GM08714 (cell line): Measurements from ENCODE around the gene CUL4A.
"Not testable (repeated sequence)": the region's sequence is repeated elsewhere in the genome, so short reads cannot be mapped to it uniquely, and the experiment has no call there.

Experiments
- H3K4me3 ChIP-seq: fragments of 200-500 bp; sonication (Bioruptor generic); 2 replicates; pipeline ENCODE4 v1.5.1; 2014; ENCODE audit warnings: mild to moderate bottlenecking, low read length, inconsistent platforms
- ZNF274 ChIP-seq: IDR thresholded peaks from 2 replicates; pipeline ENCODE4 v1.6.1; 2012; ENCODE audit warnings: mild to moderate bottlenecking, low read depth, low read length

CUL4A gene

DNA sequence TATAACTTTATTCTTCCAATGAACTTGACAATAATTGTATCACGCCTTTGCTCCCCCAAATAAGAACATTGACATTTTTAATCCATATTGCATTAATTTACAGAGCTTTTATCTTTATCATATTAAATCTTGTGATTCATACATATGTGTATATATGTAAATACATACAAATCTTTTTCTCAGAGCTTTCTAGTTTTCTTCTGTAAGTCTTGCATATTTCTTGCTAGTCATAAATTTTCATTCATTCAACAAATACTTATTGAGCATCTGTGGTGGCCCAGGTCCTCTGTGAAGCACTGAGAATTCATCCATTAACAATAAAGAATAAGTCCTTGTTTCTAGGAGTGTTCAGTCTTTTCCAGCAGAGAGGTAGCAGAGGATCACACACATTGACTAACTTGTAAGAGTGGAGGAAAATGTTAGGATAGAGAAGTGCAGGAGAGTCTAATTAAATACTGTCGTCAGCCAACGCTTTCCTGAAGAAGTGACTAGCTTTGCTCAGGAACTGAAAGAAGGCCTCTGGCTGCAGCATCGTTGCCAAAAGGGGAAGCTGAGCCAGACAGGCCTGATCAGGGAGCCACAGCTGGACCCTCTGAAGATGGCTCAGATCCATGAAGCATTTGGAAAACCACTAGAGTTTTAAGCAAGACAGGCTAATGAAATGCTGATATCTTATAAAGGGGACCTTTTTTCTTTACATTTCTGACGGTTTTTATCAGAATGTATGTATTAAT, 49.1 kb downstream of the CUL4A start:
- TF ChIP-seq ZNF274, result no peak
- no peak overlapping the region for H3K4me3 ChIP-seq

DNA sequence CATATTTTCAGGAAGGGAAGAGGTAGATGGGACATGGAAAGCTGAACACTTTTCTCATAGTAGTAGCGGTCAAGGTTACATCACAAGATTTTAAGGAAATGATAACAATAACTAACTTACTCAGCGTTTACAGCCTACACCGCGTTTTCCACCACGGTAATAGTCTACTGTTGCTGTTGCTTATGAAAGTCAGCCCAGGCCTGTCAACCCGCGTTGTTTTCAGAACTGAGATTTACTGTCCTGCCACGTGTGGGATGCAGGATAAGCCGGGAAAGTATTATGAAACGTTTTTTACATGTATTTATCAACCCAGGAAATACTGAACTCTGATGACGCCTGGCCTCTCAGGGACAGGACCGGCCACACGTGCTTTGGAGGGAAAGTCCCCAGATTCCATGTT, 51.6 kb downstream of the CUL4A start:
- H3K4me3 ChIP-seq, result no peak overlapping the region
- TF ChIP-seq ZNF274, result no peak

DNA sequence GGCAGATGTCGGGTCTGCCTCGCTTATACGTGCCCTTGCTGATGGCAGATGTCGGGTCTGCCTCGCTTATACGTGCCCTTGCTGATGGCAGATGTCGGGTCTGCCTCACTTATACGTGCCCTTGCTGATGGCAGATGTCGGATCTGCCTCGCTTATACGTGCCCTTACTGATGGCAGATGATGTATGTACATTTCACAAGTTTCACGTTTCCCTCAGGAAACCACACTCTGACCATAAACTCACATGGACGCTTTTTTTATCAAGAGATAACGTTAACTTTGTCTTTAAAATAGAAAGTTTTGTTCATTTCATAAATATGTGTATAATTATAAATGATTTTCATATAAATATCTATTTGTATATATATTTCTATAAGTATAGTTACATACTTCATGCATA, 53.6 kb downstream of the CUL4A start:
- H3K4me3 ChIP-seq, result not testable (repeated sequence)

DNA sequence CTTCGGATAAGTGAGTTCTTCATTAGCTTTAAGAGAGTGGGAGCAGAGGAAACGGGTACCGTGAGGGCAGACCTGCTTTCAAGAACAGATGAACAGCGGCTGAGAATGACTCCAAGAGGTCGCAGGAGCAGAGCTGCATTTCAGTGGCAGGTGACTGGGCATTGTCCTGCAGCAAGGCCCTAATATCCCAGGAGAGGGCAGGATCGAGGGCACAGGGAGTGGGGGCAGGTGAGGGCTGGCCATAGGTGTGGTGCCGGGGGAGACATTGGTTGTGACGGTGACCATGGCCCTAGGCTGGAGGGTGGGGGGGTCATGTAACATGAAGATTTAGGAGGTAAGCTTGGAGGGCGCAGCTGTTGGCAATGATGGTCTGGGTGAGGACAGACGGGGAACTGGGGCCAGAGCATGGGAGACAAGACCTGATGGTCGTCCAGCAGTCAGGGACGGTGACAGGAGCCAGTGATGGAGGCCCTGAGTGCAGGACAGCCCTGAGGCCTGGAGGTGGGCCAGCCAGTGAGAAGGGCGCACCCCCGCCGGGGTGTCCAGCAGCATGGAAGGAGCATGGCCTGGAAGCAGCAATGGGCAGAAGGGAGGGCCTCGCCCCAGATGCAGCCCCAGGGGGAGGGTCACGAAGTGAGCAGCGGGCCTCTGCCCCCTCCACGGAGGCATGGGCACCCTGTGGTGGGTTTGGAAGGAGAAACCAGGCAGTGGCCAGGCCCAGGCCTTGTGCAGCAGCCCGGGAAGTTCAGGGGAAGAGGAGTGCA, 58.4 kb downstream of the CUL4A start:
- no peak for TF ChIP-seq ZNF274
- no peak overlapping the region for H3K4me3 ChIP-seq

DNA sequence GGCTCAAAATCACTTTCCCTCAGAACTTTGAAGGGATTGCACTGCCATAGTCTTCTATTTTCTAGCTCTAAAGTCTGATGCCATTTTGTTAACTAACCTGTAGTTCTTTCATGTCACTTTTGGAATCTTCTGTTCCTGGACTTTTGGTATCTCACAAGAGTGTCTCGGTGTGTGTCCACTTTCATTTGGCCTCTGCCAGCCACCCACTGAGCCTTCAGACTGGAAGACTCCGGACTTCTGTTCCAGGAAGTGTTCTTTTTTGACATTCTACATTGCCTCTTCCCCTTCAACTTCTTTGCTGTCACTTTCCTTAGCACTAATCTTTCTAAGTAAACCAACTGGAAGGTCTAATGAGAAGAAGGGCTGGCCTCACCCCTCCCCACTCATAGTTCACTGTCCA, 62.6 kb downstream of the CUL4A start:
- no peak overlapping the region for H3K4me3 ChIP-seq
- TF ChIP-seq ZNF274, result no peak

DNA sequence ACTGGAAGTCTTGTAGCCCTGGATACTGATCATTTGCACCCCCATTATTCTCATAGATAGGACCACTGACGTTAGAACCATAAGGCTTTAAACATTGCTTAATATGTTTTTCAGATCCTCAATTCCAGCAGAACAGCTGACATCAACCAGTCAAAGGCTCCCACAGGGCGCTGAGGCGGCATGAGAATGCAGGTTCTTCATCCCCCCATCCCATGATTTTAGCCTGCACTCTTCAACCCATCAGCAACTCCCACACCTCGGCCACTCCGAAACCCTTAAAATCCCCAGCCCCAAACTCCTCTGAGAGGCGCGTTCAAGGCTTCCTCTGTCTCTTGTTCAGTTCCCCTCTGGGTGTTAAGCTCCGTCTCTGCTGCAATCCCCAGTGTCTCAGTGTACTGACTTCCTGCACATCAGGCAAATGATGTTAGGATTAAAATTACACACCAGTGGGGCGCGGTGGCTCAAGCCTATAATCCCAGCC, 63.3 kb downstream of the CUL4A start:
- H3K4me3 ChIP-seq, result no peak overlapping the region
- no peak for TF ChIP-seq ZNF274

DNA sequence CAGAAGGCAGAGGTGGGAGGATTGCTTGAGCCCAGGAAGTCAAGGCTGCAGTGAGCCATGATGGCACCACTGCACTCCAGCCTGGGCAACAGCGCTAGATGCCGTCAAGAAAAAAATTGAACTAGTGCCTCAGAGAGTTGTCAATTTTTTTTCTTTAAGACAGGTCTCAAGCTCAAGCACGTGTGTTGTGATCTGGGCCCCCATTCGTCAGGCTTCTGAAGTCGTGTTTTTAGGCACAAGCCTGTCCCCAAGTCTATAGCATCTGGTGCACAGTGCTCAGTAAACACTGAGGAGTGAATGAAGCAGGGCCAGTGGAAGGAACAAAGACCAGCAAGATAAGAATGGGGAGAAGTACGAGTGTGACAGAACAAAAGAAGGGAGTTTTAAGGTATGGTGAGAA, 63.9 kb downstream of the CUL4A start:
- no peak for TF ChIP-seq ZNF274
- H3K4me3 ChIP-seq, result no peak overlapping the region

DNA sequence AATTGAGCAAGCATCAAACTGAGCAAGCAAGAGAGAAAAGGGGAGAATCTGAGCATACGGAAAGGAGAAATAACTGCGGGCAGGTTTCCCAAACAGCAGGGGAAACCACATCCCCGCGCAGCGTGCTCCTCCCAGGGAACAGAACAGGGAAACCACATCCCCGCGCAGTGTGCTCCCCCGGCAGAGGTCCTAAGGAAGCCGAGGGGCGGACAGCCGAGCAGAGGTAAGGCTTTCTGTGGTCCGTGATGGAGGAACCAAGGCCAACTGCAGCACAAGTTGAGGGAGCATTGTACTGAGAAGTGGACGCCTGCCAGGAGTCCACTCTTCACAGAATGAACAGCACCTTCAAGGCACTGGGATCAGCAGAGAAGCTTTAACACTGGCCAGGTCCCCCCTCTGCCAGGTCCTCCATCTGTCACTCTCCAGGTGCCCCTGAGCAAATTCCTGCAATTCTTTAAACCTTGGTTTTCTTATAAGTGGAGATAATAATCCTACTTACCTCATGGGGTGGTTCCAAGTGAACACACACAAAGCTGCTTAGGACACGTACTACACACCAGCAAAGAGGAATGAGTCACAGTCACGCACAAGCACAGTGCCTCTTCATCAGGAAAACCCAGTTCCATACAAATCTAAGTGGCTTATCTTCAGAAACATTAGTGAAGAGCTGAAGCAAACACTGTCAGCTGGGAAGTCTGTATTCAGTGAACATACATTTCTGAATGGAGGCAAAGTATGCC, 64.6 kb downstream of the CUL4A start:
- H3K4me3 ChIP-seq, result no peak overlapping the region
- TF ChIP-seq ZNF274, result no peak

DNA sequence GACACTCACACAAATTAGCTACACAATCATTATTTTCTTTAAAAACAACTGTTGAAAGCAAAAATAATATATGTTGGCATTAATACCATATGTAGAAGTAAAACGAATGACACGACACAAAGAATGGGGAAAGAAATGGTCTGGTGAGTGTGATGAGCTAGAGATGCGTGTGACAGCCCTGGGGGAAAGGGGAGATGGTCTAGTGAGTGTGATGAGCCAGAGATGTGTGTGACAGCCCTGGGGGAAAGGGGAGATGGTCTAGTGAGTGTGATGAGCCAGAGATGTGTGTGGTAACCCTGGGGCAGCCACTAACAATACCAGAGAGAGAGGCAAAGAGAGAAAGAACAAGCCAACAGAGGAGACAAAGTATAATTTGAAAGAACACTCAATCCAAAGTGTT, 65.3 kb downstream of the CUL4A start:
- no peak for TF ChIP-seq ZNF274
- no peak overlapping the region for H3K4me3 ChIP-seq

DNA sequence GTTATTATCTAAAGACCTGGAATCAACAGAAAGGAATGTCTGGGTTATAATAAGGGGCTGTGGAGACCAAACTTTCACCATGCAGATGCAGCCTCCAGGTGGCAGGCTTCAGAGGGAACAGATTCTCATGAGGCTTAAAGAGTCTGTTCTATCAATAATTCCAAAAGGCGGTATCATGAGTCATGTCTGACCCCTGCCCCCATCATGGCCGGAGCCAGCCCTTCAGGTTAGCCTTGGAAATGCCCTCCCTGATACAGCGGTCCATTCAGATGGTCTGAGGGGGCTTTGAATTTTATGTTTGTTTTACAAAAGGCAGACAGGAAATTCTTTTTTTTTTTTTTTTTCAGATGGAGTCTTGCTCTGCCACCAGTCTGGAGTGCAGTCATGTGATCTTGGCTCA, 66.0 kb downstream of the CUL4A start:
- no peak for TF ChIP-seq ZNF274
- H3K4me3 ChIP-seq, result no peak overlapping the region

DNA sequence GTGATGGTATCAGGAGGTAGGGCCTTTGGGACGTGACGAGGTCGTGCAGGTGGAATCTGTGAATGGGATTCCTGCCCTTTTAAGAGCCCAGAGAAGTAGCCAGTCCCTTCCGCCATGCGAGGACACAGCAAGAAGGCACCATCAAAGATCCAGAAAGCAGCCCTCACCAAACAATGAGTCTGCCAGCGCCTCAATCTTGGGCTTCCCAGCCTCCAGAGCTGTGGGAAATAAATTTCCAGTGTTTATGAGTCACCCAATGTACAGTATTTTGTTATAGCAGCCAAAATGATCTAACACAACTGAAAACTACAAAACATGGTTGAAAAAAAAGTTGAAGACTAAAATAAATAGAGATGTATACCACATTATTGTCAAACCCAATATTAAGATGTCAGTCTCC, 70.7 kb downstream of the CUL4A start:
- no peak overlapping the region for H3K4me3 ChIP-seq
- TF ChIP-seq ZNF274, result no peak

DNA sequence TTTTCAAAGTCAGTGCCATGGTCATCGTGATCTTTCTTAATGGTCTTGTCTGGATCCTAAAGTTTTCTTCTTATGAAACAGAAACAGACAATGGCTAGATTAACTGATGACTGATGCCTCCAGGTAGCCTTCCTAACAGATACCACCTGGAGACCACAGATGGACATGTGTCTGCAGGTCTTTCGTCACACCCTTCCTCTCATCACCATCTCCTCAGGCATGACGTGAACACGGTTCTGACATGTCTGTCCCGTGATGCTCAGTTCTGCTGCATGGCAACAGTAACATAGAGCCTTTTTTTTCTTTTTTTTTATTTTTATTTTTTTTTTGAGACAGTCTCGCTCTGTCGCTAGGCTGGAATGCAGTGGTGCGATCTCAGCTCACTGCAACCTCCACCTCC, 74.5 kb downstream of the CUL4A start:
- no peak for TF ChIP-seq ZNF274
- no peak overlapping the region for H3K4me3 ChIP-seq

DNA sequence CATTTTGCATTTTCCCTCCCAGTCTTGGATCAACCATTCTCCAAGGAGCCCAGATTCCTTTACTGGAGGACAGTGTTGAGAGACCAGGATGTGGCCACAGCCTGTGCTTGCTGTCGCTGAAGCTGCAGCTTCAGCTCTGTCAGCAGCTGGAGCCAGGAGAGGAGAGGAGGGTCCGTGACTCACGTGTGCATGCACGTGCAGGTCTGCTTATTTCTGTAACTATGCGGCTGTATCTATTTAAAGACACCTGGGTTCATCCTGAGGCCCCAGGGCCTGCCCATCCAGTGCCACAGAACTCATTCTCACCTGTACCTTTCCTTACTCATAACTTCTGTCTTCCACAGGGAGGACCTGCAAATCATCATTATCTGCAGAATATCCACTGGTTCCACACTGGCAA, 79.5 kb downstream of the CUL4A start:
- TF ChIP-seq ZNF274, result no peak
- no peak overlapping the region for H3K4me3 ChIP-seq

DNA sequence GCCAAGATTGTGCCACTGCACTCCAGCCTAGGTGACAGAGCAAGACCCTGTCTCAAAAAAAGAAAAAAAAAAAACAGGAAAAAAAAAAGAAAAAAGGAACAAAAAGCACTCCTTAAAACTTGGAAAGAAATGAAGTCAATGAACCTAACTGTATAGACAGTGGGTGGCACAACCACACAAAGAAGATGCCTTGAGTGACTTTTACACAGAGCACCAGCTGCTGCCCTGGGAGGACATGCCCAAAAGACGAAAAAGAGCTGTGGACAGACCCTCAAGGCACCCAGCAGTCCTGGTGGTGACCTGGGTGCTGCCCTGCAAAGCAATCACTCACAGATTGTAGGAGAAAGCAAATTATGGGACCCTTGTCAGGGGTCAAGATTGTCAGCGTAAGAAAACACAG, 81.7 kb downstream of the CUL4A start:
- TF ChIP-seq ZNF274, result no peak
- no peak overlapping the region for H3K4me3 ChIP-seq
